GM23338 (cell line): ENCODE data around the gene CDK13. TPM values are rescaled to one million over a fixed set of nuclear protein-coding genes. Genes with fewer than 3 reads are reported as not detected.

Source experiments
- ATAC-seq: fragments of 200-7000 bp; cut with Tn5 transposase; 3 replicates; pipeline ENCODE4 v1.9.1; 2020
- DNase-seq: peaks from one replicate; pipeline ENCODE4 v3.0.0-alpha.2; 2015; ENCODE audit warnings: low spot score
- H2AFZ ChIP-seq: fragments of 200-600 bp; sonication (generic); 2 replicates; pipeline ENCODE4 v1.8.0; 2016; ENCODE audit warnings: antibody characterized with exemption, mild to moderate bottlenecking, moderate library complexity
- H3F3A ChIP-seq: fragments of 200-600 bp; sonication (generic); replicated peaks from 2 replicates; pipeline ENCODE4 v1.8.0; 2017; ENCODE audit warnings: antibody characterized with exemption, mixed run types, low read depth
- H3K27ac ChIP-seq: fragments of 200-600 bp; sonication (generic); 2 replicates; pipeline ENCODE4 v1.6.1; 2016; ENCODE audit warnings: low read depth
- H3K27me3 ChIP-seq: fragments of 200-600 bp; sonication (generic); 2 replicates; pipeline ENCODE4 v1.8.0; 2016; ENCODE audit warnings: mild to moderate bottlenecking, mixed run types, moderate library complexity; ENCODE audit not compliant: insufficient read depth
- H3K36me3 ChIP-seq: fragments of 200-600 bp; sonication (generic); 2 replicates; pipeline ENCODE4 v1.8.0; 2016; ENCODE audit warnings: mild to moderate bottlenecking; ENCODE audit not compliant: insufficient read depth
- H3K4me1 ChIP-seq: fragments of 200-600 bp; sonication (generic); 2 replicates; pipeline ENCODE4 v1.8.0; 2016; ENCODE audit warnings: mild to moderate bottlenecking, moderate library complexity; ENCODE audit not compliant: insufficient read depth
- H3K4me2 ChIP-seq: fragments of 200-600 bp; sonication (generic); 2 replicates; pipeline ENCODE4 v1.7.1; 2017; ENCODE audit warnings: mixed run types
- H3K4me3 ChIP-seq: fragments of 200-600 bp; sonication (generic); 2 replicates; pipeline ENCODE4 v1.6.1; 2016; ENCODE audit warnings: mixed run types
- H3K79me2 ChIP-seq: fragments of 200-600 bp; sonication (generic); replicated peaks from 2 replicates; pipeline ENCODE4 v1.8.0; 2017; ENCODE audit warnings: mild to moderate bottlenecking; ENCODE audit not compliant: insufficient read depth
- H3K9me2 ChIP-seq: fragments of 200-600 bp; sonication (generic); 2 replicates; pipeline ENCODE4 v1.8.0; 2017; ENCODE audit not compliant: insufficient read depth
- H4K20me1 ChIP-seq: fragments of 200-600 bp; sonication (generic); replicated peaks from 2 replicates; pipeline ENCODE4 v1.8.0; 2017; ENCODE audit warnings: mild to moderate bottlenecking; ENCODE audit not compliant: insufficient read depth
- H3K27ac Mint-ChIP-seq: 2 replicates; pipeline ENCODE4 v1.8.0; 2020; ENCODE audit warnings: inconsistent platforms, mild to moderate bottlenecking, moderate library complexity, mixed read lengths
- H3K27me3 Mint-ChIP-seq: 3 replicates; pipeline ENCODE4 v1.8.0; 2022; ENCODE audit warnings: low read depth, mild to moderate bottlenecking, moderate library complexity, mixed read lengths, inconsistent platforms; ENCODE audit not compliant: insufficient read depth, poor library complexity
- H3K36me3 Mint-ChIP-seq: 3 replicates; pipeline ENCODE4 v1.8.0; 2021; ENCODE audit warnings: low read depth, mild to moderate bottlenecking, inconsistent platforms, moderate library complexity, mixed read lengths
- H3K4me1 Mint-ChIP-seq: 3 replicates; pipeline ENCODE4 v1.8.0; 2020; ENCODE audit warnings: mild to moderate bottlenecking, inconsistent platforms, mixed read lengths
- H3K4me3 Mint-ChIP-seq: 3 replicates; pipeline ENCODE4 v1.8.0; 2021; ENCODE audit warnings: moderate library complexity, mild to moderate bottlenecking, inconsistent platforms, mixed read lengths
- H3K9me3 Mint-ChIP-seq: 3 replicates; pipeline ENCODE4 v1.8.0; 2020; ENCODE audit warnings: moderate library complexity, mild to moderate bottlenecking, inconsistent platforms, mixed read lengths
- CREB1 ChIP-seq: fragments of 250-450 bp; sonication (Bioruptor Pico); IDR thresholded peaks from 2 replicates; pipeline ENCODE4 v1.5.0; 2020; ENCODE audit warnings: low read depth, mild to moderate bottlenecking, moderate library complexity
- ETS1 ChIP-seq: IDR thresholded peaks from 2 replicates; pipeline ENCODE4 v1.6.1; 2016; ENCODE audit warnings: antibody characterized with exemption
- EZH2 ChIP-seq: fragments of 200-600 bp; sonication (generic); IDR thresholded peaks from one replicate; pipeline ENCODE4 v1.8.0; 2017; ENCODE audit warnings: antibody characterized with exemption, mild to moderate bottlenecking, low read depth; ENCODE audit not compliant: unreplicated experiment
- EZH2phosphoT487 ChIP-seq: fragments of 200-600 bp; sonication (generic); IDR thresholded peaks from one replicate; pipeline ENCODE4 v1.8.1; 2018; ENCODE audit warnings: antibody characterized with exemption; ENCODE audit not compliant: unreplicated experiment
- JUNB ChIP-seq: IDR thresholded peaks from one replicate; pipeline ENCODE4 v1.6.1; 2016; ENCODE audit warnings: antibody characterized with exemption; ENCODE audit not compliant: unreplicated experiment
- NANOG ChIP-seq: IDR thresholded peaks from 2 replicates; pipeline ENCODE4 v1.6.1; 2016; ENCODE audit warnings: antibody characterized with exemption, borderline replicate concordance
- ZNF114 ChIP-seq: fragments of 250-450 bp; sonication (Bioruptor Pico); IDR thresholded peaks from 2 replicates; pipeline ENCODE4 v1.5.0; 2020; ENCODE audit warnings: mild to moderate bottlenecking, moderate library complexity
- ZNF331 ChIP-seq: fragments of 250-450 bp; sonication (Bioruptor Pico); IDR thresholded peaks from 2 replicates; pipeline ENCODE4 v1.5.0; 2020; ENCODE audit warnings: low read depth, mild to moderate bottlenecking, moderate library complexity
- polyA plus RNA-seq: library from polyadenylated mRNA; unstranded; fragments of >200 nt; fragmentation: Nextera tagmentation; extraction: Ambion mirVana; gene quantifications from 2 replicates; pipeline ENCODE4 v1.2.1, GENCODE V29; 2016
- total RNA-seq: library from RNA; depleted of rRNA; stranded (reverse); fragments of >200 nt; shearing (Covaris generic); gene quantifications from 2 replicates; pipeline ENCODE4 v1.2.3, GENCODE V29; 2014
- TF ChIP-seq, protein P1 (sequence below): IDR thresholded peaks from one replicate; pipeline ENCODE4 v1.6.1; 2018; ENCODE audit warnings: antibody characterized with exemption; ENCODE audit not compliant: unreplicated experiment
- TF ChIP-seq, protein P2 (sequence below), 2 experiments: fragments of 200-600 bp in 1 of 2; sonication (generic) in 1 of 2; conservative IDR thresholded peaks; 2 replicates each; pipeline versions ENCODE4 v1.5.1 to v1.6.1; 2016 to 2017; ENCODE audit warnings: antibody characterized with exemption in 2 of 2, low read depth in 2 of 2, mild to moderate bottlenecking in 2 of 2, moderate library complexity in 1 of 2

CDK13 gene
- total and polyA plus RNA-seq, 2 experiments from 2014 or later, result 39.4 to 80.2 TPM

- Histone ChIP-seq H3K79me2 (no peaks in the 10 kb centered on the region), H3F3A (no peaks in the 10 kb centered on the region), H3K4me1 (no peaks in the 10 kb centered on the region), H3K4me2 (no peak overlapping the region), H3K27me3 (no peaks in the 10 kb centered on the region), H3K9me2 (no peaks in the 10 kb centered on the region), H2AFZ (no peak overlapping the region), H3K27ac (0 out of 2 replicates have a peak overlapping the region, but pooled peaks have one; percentile 35), H3K4me3 (no peak overlapping the region), H4K20me1 (no peaks in the 10 kb centered on the region; the same call in 1 of the 2 replicates), H3K36me3 (0 out of 2 replicates have a peak, but pooled peaks cover 3% of the 10 kb centered on the region)
- Mint-ChIP-seq H3K27me3 (peaks cover 2% of the 10 kb centered on the region), H3K36me3 (peaks cover 10% of the 10 kb centered on the region; the same call in 2 of the 3 replicates), H3K27ac (peak overlapping the region; percentile 87), H3K4me3 (no peak overlapping the region), H3K4me1 (no peaks in the 10 kb centered on the region), H3K9me3 (no peaks in the 10 kb centered on the region)
- ATAC-seq, result no peak
- TF ChIP-seq, protein P1, sequence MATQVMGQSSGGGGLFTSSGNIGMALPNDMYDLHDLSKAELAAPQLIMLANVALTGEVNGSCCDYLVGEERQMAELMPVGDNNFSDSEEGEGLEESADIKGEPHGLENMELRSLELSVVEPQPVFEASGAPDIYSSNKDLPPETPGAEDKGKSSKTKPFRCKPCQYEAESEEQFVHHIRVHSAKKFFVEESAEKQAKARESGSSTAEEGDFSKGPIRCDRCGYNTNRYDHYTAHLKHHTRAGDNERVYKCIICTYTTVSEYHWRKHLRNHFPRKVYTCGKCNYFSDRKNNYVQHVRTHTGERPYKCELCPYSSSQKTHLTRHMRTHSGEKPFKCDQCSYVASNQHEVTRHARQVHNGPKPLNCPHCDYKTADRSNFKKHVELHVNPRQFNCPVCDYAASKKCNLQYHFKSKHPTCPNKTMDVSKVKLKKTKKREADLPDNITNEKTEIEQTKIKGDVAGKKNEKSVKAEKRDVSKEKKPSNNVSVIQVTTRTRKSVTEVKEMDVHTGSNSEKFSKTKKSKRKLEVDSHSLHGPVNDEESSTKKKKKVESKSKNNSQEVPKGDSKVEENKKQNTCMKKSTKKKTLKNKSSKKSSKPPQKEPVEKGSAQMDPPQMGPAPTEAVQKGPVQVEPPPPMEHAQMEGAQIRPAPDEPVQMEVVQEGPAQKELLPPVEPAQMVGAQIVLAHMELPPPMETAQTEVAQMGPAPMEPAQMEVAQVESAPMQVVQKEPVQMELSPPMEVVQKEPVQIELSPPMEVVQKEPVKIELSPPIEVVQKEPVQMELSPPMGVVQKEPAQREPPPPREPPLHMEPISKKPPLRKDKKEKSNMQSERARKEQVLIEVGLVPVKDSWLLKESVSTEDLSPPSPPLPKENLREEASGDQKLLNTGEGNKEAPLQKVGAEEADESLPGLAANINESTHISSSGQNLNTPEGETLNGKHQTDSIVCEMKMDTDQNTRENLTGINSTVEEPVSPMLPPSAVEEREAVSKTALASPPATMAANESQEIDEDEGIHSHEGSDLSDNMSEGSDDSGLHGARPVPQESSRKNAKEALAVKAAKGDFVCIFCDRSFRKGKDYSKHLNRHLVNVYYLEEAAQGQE, result no peak
- TF ChIP-seq EZH2phosphoT487 (no peak), NANOG (no peak), EZH2 (no peak), JUNB (no peak), ZNF331 (no peak)
- TF ChIP-seq, protein P2, sequence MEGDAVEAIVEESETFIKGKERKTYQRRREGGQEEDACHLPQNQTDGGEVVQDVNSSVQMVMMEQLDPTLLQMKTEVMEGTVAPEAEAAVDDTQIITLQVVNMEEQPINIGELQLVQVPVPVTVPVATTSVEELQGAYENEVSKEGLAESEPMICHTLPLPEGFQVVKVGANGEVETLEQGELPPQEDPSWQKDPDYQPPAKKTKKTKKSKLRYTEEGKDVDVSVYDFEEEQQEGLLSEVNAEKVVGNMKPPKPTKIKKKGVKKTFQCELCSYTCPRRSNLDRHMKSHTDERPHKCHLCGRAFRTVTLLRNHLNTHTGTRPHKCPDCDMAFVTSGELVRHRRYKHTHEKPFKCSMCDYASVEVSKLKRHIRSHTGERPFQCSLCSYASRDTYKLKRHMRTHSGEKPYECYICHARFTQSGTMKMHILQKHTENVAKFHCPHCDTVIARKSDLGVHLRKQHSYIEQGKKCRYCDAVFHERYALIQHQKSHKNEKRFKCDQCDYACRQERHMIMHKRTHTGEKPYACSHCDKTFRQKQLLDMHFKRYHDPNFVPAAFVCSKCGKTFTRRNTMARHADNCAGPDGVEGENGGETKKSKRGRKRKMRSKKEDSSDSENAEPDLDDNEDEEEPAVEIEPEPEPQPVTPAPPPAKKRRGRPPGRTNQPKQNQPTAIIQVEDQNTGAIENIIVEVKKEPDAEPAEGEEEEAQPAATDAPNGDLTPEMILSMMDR (conservative IDR thresholded peaks at IDR 0.05; ENCODE audit: low read depth in 2 of 2), result no peak
- no peak for DNase-seq
These were observed 109.0 kb downstream of the CDK13 start for GRCh38 chr7:40059057-40059456.

GRCh38 chr7:40072268-40072667 is 122.2 kb downstream of the CDK13 start:
- no peaks in the 10 kb centered on the region for H3K9me3 Mint-ChIP-seq
- Histone ChIP-seq H3K79me2 (no peaks in the 10 kb centered on the region), H3K4me3 (no peak overlapping the region), H3K9me2 (no peaks in the 10 kb centered on the region), H3K27me3 (no peaks in the 10 kb centered on the region), H3F3A (no peaks in the 10 kb centered on the region), H4K20me1 (no peaks in the 10 kb centered on the region), H3K36me3 (no peaks in the 10 kb centered on the region), H3K4me1 (no peaks in the 10 kb centered on the region), H3K27ac (no peak overlapping the region), H2AFZ (no peak overlapping the region), H3K4me2 (no peak overlapping the region)
- H3K27me3 Mint-ChIP-seq, result no peaks in the 10 kb centered on the region
- H3K4me3 Mint-ChIP-seq, result no peak overlapping the region
- TF ChIP-seq, protein P1, result no peak
- no peak for TF ChIP-seq NANOG
- TF ChIP-seq ETS1, result no peak
- no peak for TF ChIP-seq ZNF114 (CRISPR knock-in tag)
- TF ChIP-seq CREB1 (CRISPR knock-in tag), result no peak
- TF ChIP-seq EZH2phosphoT487, result no peak
- DNase-seq (peak; percentile 69), ATAC-seq (0 out of 3 replicates have a peak, but pooled peaks have one; percentile 31)
- peaks cover under 1% of the 10 kb centered on the region; the same call in 2 of the 3 replicates for H3K36me3 Mint-ChIP-seq
- no peak overlapping the region for H3K27ac Mint-ChIP-seq
- peaks cover 10% of the 10 kb centered on the region; the same call in 2 of the 3 replicates for H3K4me1 Mint-ChIP-seq
